Skin epidermis (tissue), 12 donors: ENCODE data around the gene CAMK2G.
"Not testable (repeated sequence)": the region's sequence is repeated elsewhere in the genome, so short reads cannot be mapped to it uniquely, and the experiment has no call there.

Experiments
- H3K27ac ChIP-seq, 21 experiments: fragments of 200-600 bp; sonication (generic) in 11 of 21; one replicate each; pipeline ENCODE4 v1.5.0; 2020; ENCODE audit warnings: mild to moderate bottlenecking in 3 of 21, inconsistent platforms in 2 of 21, moderate library complexity in 2 of 21
- H3K4me3 ChIP-seq, 7 experiments: fragments of 200-600 bp; sonication (generic) in 2 of 7; one replicate each; pipeline ENCODE4 v1.5.0; 2020; ENCODE audit warnings: inconsistent platforms in 2 of 7, mild to moderate bottlenecking in 2 of 7, moderate library complexity in 1 of 7

Gene CAMK2G

GRCh38 chr10:73906524-73907447 is 32.4 kb upstream of the CAMK2G start:
- Histone ChIP-seq H3K27ac (peak overlapping the region in 20 of 21 experiments; percentile 22 to 94 (median 75)), H3K4me3 (no peak overlapping the region)

GRCh38 chr10:73905256-73906020 is 31.1 kb upstream of the CAMK2G start:
- H3K4me3 ChIP-seq, result no peak overlapping the region
- H3K27ac ChIP-seq, result peak overlapping the region in 16 of 21 experiments; percentile 22 to 94 (median 75)

GRCh38 chr10:73902351-73902750 is 28.0 kb upstream of the CAMK2G start:
- H3K27ac ChIP-seq, result peak overlapping the region in 3 of 21 experiments; percentile 0 to 34 (median 4)
- no peak overlapping the region for H3K4me3 ChIP-seq

GRCh38 chr10:73901261-73901660 is 26.9 kb upstream of the CAMK2G start:
- Histone ChIP-seq H3K4me3 (no peak overlapping the region), H3K27ac (peak overlapping the region in 1 of 21 experiments; percentile 1)

GRCh38 chr10:73900064-73900463 is 25.7 kb upstream of the CAMK2G start:
- no peak overlapping the region for H3K4me3 ChIP-seq

GRCh38 chr10:73899423-73899822 is 25.1 kb upstream of the CAMK2G start:
- Histone ChIP-seq H3K27ac (peak overlapping the region in 14 of 21 experiments; percentile 5 to 71 (median 43)), H3K4me3 (no peak overlapping the region)

More at GRCh38 chr10:73900064-73900463, 25.7 kb upstream of the CAMK2G start:
- peak overlapping the region in 8 of 21 experiments; percentile 5 to 71 (median 42) for H3K27ac ChIP-seq

GRCh38 chr10:73898730-73899410 is 24.5 kb upstream of the CAMK2G start:
- Histone ChIP-seq H3K4me3 (no peak overlapping the region), H3K27ac (peak overlapping the region in 14 of 21 experiments; percentile 5 to 71 (median 43))

- H3K27ac ChIP-seq, result no peak overlapping the region
- H3K4me3 ChIP-seq, result no peak overlapping the region
Observed at GRCh38 chr10:73897693-73898092, 23.3 kb upstream of the CAMK2G start.

GRCh38 chr10:73895381-73895780 is 21.0 kb upstream of the CAMK2G start:
- not testable (repeated sequence) for H3K4me3 ChIP-seq
- H3K27ac ChIP-seq, result peak overlapping the region in 2 of 21 experiments; percentile 2 to 36

- no peak overlapping the region for H3K4me3 ChIP-seq
- peak overlapping the region in 7 of 21 experiments; percentile 6 to 63 (median 40) for H3K27ac ChIP-seq
Observed at GRCh38 chr10:73894245-73894971, 20.1 kb upstream of the CAMK2G start.

- Histone ChIP-seq H3K27ac (peak overlapping the region in 6 of 21 experiments; percentile 6 to 63 (median 38)), H3K4me3 (no peak overlapping the region)
Observed at GRCh38 chr10:73893426-73893825, 19.1 kb upstream of the CAMK2G start.

GRCh38 chr10:73892310-73893030 is 18.1 kb upstream of the CAMK2G start:
- Histone ChIP-seq H3K27ac (peak overlapping the region in 5 of 21 experiments; percentile 1 to 63 (median 40)), H3K4me3 (no peak overlapping the region)

GRCh38 chr10:73891540-73891939 is 17.2 kb upstream of the CAMK2G start:
- Histone ChIP-seq H3K27ac (peak overlapping the region in 7 of 21 experiments; percentile 1 to 88 (median 14)), H3K4me3 (no peak overlapping the region)

- H3K4me3 ChIP-seq, result not testable (repeated sequence)
- H3K27ac ChIP-seq, result peak overlapping the region in 5 of 21 experiments; percentile 14 to 90 (median 88)
Observed at GRCh38 chr10:73890830-73891229, 16.5 kb upstream of the CAMK2G start.

GRCh38 chr10:73890261-73890660 is 15.9 kb upstream of the CAMK2G start:
- Histone ChIP-seq H3K27ac (peak overlapping the region in 10 of 21 experiments; percentile 40 to 92 (median 88)), H3K4me3 (no peak overlapping the region)

GRCh38 chr10:73889416-73889815 is 15.1 kb upstream of the CAMK2G start:
- H3K4me3 ChIP-seq, result not testable (repeated sequence)
- H3K27ac ChIP-seq, result peak overlapping the region in 19 of 21 experiments; percentile 19 to 92 (median 84)

- H3K4me3 ChIP-seq, result no peak overlapping the region
- peak overlapping the region; percentile 26 to 92 (median 84) for H3K27ac ChIP-seq
Observed at GRCh38 chr10:73889014-73889413, 14.7 kb upstream of the CAMK2G start.

- H3K27ac ChIP-seq, result peak overlapping the region; percentile 26 to 92 (median 84)
- H3K4me3 ChIP-seq, result no peak overlapping the region
Observed at GRCh38 chr10:73888514-73888913, 14.2 kb upstream of the CAMK2G start.
